Thoracic aorta (tissue), 2 donors: ENCODE measurements around the gene ERI2. TPM values are rescaled to one million over a fixed set of nuclear protein-coding genes. Genes with fewer than 3 reads are reported as not detected.

Source experiments
- ATAC-seq: fragments of 150-250 bp; one replicate; pipeline ENCODE4 v1.8.0; 2017; ENCODE audit warnings: low read depth; ENCODE audit not compliant: insufficient number of reproducible peaks, low FRiP score
- DNase-seq: peaks from one replicate; pipeline ENCODE4 v3.0.0-alpha.2; 2020; ENCODE audit warnings: low spot score
- H3K27ac ChIP-seq, 2 donors: fragments of 200-600 bp; sonication (generic); 1 replicate in 1 of 2; 2 replicates in 1 of 2; pipeline ENCODE4 v1.5.1; 2016; ENCODE audit warnings: mild to moderate bottlenecking in 2 of 2, moderate library complexity in 2 of 2
- H3K27me3 ChIP-seq: fragments of 200-600 bp; sonication (generic); replicated peaks from 2 replicates; pipeline ENCODE4 v1.6.0; 2016; ENCODE audit warnings: mild to moderate bottlenecking; ENCODE audit not compliant: insufficient read depth
- H3K36me3 ChIP-seq: fragments of 200-600 bp; sonication (generic); one replicate; pipeline ENCODE4 v1.5.1; 2016
- H3K4me1 ChIP-seq, 2 donors: fragments of 200-600 bp; sonication (generic); 1 replicate in 1 of 2; 2 replicates in 1 of 2; pipeline versions ENCODE4 v1.5.1 to v1.6.0; 2016; ENCODE audit warnings: low read depth in 2 of 2, mild to moderate bottlenecking in 1 of 2; ENCODE audit not compliant: control insufficient read depth in 1 of 2
- H3K4me3 ChIP-seq: fragments of 200-600 bp; sonication (generic); 2 replicates; pipeline ENCODE4 v1.5.1; 2016; ENCODE audit warnings: mild to moderate bottlenecking
- H3K9me3 ChIP-seq: fragments of 200-600 bp; sonication (generic); 2 replicates; pipeline ENCODE4 v1.5.1; 2016
- CTCF ChIP-seq: fragments of 200-600 bp; sonication (generic); IDR thresholded peaks from one replicate; pipeline ENCODE4 v1.5.1; 2019; ENCODE audit warnings: antibody characterized with exemption
- total RNA-seq, 2 donors: library from RNA; depleted of rRNA; stranded (reverse); fragments of >200 nt; gene quantifications; one replicate each; pipeline versions ENCODE4 v1.1.0 to v1.2.3, GENCODE V29; 2016

ERI2 gene
- total RNA-seq, 2 donors from 2014 or later = 2.6 to 7.8 TPM

DNA sequence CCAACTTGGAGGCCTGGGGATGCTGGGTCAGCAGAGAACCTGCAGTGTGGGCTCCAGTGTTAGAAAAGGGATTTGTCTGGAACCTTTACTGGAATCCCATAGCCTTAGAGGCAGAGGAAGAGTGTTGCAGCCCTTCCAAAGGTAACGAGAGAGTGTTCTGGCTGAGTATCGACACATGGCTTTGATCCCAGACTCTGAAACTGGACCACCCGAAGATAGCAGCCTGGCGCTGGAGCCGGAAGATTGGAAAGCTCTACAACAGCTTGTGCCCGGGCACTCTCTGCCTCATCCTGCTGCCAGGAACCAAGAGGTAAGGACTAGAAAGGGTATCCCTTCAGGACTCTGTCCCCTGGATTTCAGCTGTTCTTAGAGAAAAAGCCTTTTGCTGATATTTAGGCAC lies 39.8 kb upstream of the ERI2 start:
- no peak for ATAC-seq
- H3K27me3 ChIP-seq = no peaks in the 10 kb centered on the region
- DNase-seq = no peak
- H3K27ac ChIP-seq = no peak overlapping the region
- H3K9me3 ChIP-seq = no peaks in the 10 kb centered on the region
- TF ChIP-seq CTCF = no peak
- peaks cover 9 to 14% of the 10 kb centered on the region in 2 donors for H3K4me1 ChIP-seq
- no peaks in the 10 kb centered on the region for H3K36me3 ChIP-seq
- no peak overlapping the region for H3K4me3 ChIP-seq

- Histone ChIP-seq H3K27ac (no peak overlapping the region), H3K4me3 (no peak overlapping the region), H3K4me1 (no peaks in the 10 kb centered on the region), H3K27me3 (no peaks in the 10 kb centered on the region), H3K9me3 (no peaks in the 10 kb centered on the region), H3K36me3 (no peaks in the 10 kb centered on the region)
- DNase-seq (no peak), ATAC-seq (no peak)
- no peak for TF ChIP-seq CTCF
These were observed 38.3 kb upstream of the ERI2 start for GRCh38 chr16:20844588-20844987.

DNA sequence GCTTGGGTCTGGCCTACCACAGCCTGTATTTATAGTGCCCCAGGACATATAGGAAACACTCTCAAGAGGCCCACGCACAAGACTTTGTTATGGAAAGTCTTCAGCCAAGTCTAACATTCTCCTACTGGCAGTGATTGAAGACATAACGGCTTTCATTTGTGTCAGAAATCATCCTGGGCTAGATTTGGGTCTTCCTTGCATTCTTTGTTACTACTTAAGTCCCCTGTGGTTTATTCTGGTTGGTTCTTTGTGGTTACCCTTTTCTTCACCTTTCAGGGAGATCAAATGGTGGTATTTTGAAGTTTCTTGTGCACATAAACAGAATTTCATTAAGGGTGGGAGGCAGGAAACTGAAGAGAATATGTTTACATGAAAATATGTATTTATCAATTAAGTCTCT lies 37.8 kb upstream of the ERI2 start:
- H3K27ac ChIP-seq = no peak overlapping the region

GRCh38 chr16:20839504-20839903 lies 33.2 kb upstream of the ERI2 start:
- no peak for TF ChIP-seq CTCF
- DNase-seq (no peak), ATAC-seq (no peak)
- no peak overlapping the region for H3K27ac ChIP-seq
- no peaks in the 10 kb centered on the region for H3K36me3 ChIP-seq
- no peaks in the 10 kb centered on the region for H3K4me1 ChIP-seq
- H3K4me3 ChIP-seq = no peak overlapping the region
- no peaks in the 10 kb centered on the region for H3K9me3 ChIP-seq
- H3K27me3 ChIP-seq = no peaks in the 10 kb centered on the region

More for the DNA sequence above, 37.8 kb upstream of the ERI2 start:
- no peak for TF ChIP-seq CTCF
- no peak for ATAC-seq
- Histone ChIP-seq H3K27me3 (no peaks in the 10 kb centered on the region), H3K36me3 (no peaks in the 10 kb centered on the region), H3K4me3 (no peak overlapping the region), H3K4me1 (no peaks in the 10 kb centered on the region), H3K9me3 (no peaks in the 10 kb centered on the region)
- no peak for DNase-seq

DNA sequence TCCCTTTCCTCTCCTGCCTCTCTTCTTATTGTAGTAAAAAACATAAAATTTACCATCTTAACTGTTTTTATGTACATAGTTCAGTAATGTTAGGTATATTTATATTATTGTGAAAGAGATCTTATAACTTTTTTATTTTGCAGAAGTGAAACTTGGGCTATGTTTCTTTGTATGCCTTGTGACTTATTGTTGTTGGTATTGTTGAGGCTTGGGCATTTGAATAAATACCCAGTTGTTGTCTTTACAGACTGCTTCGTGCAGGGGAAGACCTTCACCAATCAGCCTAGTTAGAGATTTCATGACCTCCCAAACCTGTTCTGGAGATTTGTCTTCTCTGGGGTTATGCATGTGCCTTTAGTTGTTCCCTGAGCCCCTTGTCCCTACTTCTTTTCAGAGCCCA lies 32.0 kb upstream of the ERI2 start:
- no peaks in the 10 kb centered on the region for H3K9me3 ChIP-seq
- no peak for ATAC-seq
- H3K4me3 ChIP-seq = no peak overlapping the region
- no peaks in the 10 kb centered on the region for H3K4me1 ChIP-seq
- DNase-seq = no peak
- no peaks in the 10 kb centered on the region for H3K36me3 ChIP-seq
- no peak for TF ChIP-seq CTCF
- H3K27ac ChIP-seq = no peak overlapping the region
- no peaks in the 10 kb centered on the region for H3K27me3 ChIP-seq
